SU-DHL-6 (cell line): ENCODE data around the gene MIOS.

Experiments used
- CTCF ChIP-seq: fragments of 200-600 bp; sonication (generic); IDR thresholded peaks from one replicate; pipeline ENCODE4 v1.5.1; 2017; ENCODE audit warnings: antibody characterized with exemption, mild to moderate bottlenecking, low read length, moderate library complexity; ENCODE audit not compliant: insufficient read depth, poor library complexity, severe bottlenecking
- EZH2phosphoT487 ChIP-seq: fragments of 200-600 bp; sonication (generic), shearing (Covaris generic); conservative IDR thresholded peaks from 2 replicates; pipeline ENCODE4 v1.6.1; 2018; ENCODE audit warnings: mild to moderate bottlenecking, antibody characterized with exemption, low read length, moderate library complexity, mixed read lengths

DNA sequence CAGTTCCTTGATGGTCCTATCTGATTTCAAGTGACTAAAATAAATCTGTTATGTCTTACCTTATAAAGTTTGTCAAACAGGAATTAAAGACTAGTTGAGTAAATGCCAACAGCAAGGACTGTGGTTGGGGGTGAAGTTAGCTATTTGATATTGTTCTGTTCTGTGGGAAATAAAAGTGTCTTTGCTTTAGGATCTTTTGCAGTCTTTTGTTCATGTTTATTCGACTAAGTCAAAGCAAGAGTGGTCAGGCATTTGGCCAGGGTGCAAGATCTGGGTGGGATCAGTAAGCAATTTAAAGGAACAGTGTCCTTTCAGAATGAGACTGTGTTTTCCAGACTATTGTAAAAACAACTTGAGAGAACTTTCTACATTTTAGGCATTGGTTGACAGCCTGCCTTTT lies 31.0 kb upstream of the MIOS start, which contains the start of gene COL28A1:
- TF ChIP-seq CTCF (no peak), EZH2phosphoT487 (no peak)
